GM12878 (cell line): ENCODE data around the gene AMPH. TPM values are rescaled to one million over a fixed set of nuclear protein-coding genes. Genes with fewer than 3 reads are reported as not detected.

Experiments
- ATAC-seq: fragments of 200-7000 bp; cut with Tn5 transposase; 3 replicates; pipeline ENCODE4 v1.9.1; 2020; ENCODE audit warnings: mild to moderate bottlenecking, moderate library complexity
- BruUV-seq: library from RNA; stranded (reverse); fragments of 400-500 nt; replicated peaks from 2 replicates; lab custom pipeline; 2021; lab: Mats Ljungman, UMichigan
- CTCF ChIA-PET: fragments of 300-600 bp; sonication (Branson Sonifier 250); formaldehyde crosslinking; extraction: SDS; loops from one replicate; lab custom pipeline; 2021; ENCODE audit warnings: inconsistent platforms; lab: Yijun Ruan, JAX
- POLR2A ChIA-PET: fragments of 350-600 bp; formaldehyde crosslinking; extraction: SDS; loops from one replicate; lab custom pipeline; 2021; ENCODE audit warnings: inconsistent platforms; lab: Charles Lee
- RAD21 ChIA-PET: fragments of 300-600 bp; sonication (Branson Sonifier 250); formaldehyde crosslinking; loops from one replicate; lab custom pipeline; 2023; ENCODE audit warnings: antibody characterized with exemption; ENCODE audit not compliant: unreplicated experiment; lab: Charles Lee
- SMC1A ChIA-PET: fragments of 300-600 bp; sonication (Branson Sonifier 250); formaldehyde crosslinking; loops from one replicate; lab custom pipeline; 2023; ENCODE audit not compliant: unreplicated experiment, uncharacterized antibody; lab: Charles Lee
- DNase-seq: peaks from one replicate; pipeline ENCODE4 v3.0.0-alpha.2; 2011; ENCODE audit warnings: low read depth, low spot score
- FAIRE-seq: peaks from 3 replicates; lab custom pipeline; 2011; peaks lifted over from hg19 to GRCh38; lab: Jason Lieb, UNC
- H2AFZ ChIP-seq: 2 replicates; pipeline ENCODE4 v1.6.0; 2011; ENCODE audit warnings: low read depth, low read length, control low read depth; ENCODE audit not compliant: control insufficient read depth
- H3K27ac ChIP-seq: 2 replicates; pipeline ENCODE4 v1.5.1; 2011; ENCODE audit warnings: control low read depth; ENCODE audit not compliant: control insufficient read depth, insufficient read depth
- H3K27me3 ChIP-seq, 2 experiments: replicated peaks in 1 of 2; 2 replicates each; pipeline versions ENCODE4 v1.6.0 to v1.6.1; 2011; ENCODE audit warnings: low read length in 1 of 2; ENCODE audit not compliant: control insufficient read depth in 2 of 2, insufficient read depth in 2 of 2
- H3K36me3 ChIP-seq, 2 experiments: 2 replicates each; pipeline ENCODE4 v1.5.1; 2011; ENCODE audit warnings: low read length in 1 of 2; ENCODE audit not compliant: control insufficient read depth in 2 of 2, insufficient read depth in 2 of 2
- H3K4me1 ChIP-seq: 2 replicates; pipeline ENCODE4 v1.6.1; 2011; ENCODE audit warnings: mild to moderate bottlenecking, low read length, moderate library complexity, mixed read lengths; ENCODE audit not compliant: control insufficient read depth, insufficient read depth
- H3K4me2 ChIP-seq: 2 replicates; pipeline ENCODE4 v1.6.0; 2011; ENCODE audit warnings: control low read depth; ENCODE audit not compliant: control insufficient read depth, insufficient read depth
- H3K4me3 ChIP-seq: fragments of 200-600 bp; sonication (generic); 2 replicates; pipeline ENCODE4 v1.5.1; 2016
- H3K79me2 ChIP-seq: 2 replicates; pipeline ENCODE4 v1.6.0; 2011; ENCODE audit warnings: low read length; ENCODE audit not compliant: control insufficient read depth, insufficient read depth
- H3K9ac ChIP-seq: 2 replicates; pipeline ENCODE4 v1.8.0; 2011; ENCODE audit warnings: low read length, control low read depth, mixed read lengths; ENCODE audit not compliant: control insufficient read depth, insufficient read depth
- H3K9me3 ChIP-seq: replicated peaks from 3 replicates; pipeline ENCODE4 v1.5.1; 2011; ENCODE audit warnings: mild to moderate bottlenecking, low read length; ENCODE audit not compliant: control insufficient read depth, insufficient read depth
- H4K20me1 ChIP-seq: 2 replicates; pipeline ENCODE4 v1.6.0; 2011; ENCODE audit not compliant: control insufficient read depth, insufficient read depth
- ASH2L ChIP-seq: fragments of 300-600, 200-600 bp; sonication (generic); IDR thresholded peaks from 2 replicates; pipeline ENCODE4 v1.6.1; 2017; ENCODE audit warnings: low read depth, mild to moderate bottlenecking, borderline replicate concordance
- CHD1 ChIP-seq: IDR thresholded peaks from 2 replicates; pipeline ENCODE4 v1.6.1; 2012; ENCODE audit warnings: low read depth, low read length, improper control_type of control experiment
- GATAD2B ChIP-seq: fragments of 450-650 bp; conservative IDR thresholded peaks from 2 replicates; pipeline ENCODE4 v1.6.1; 2017; ENCODE audit warnings: low read depth, mild to moderate bottlenecking, moderate library complexity
- PBX3 ChIP-seq: IDR thresholded peaks from 2 replicates; pipeline ENCODE4 v1.6.1; 2011; ENCODE audit warnings: mild to moderate bottlenecking, low read depth, low read length, moderate library complexity; ENCODE audit not compliant: insufficient replicate concordance
- RAD51 ChIP-seq: fragments of 450-650 bp; IDR thresholded peaks from 2 replicates; pipeline ENCODE4 v1.6.1; 2016; ENCODE audit warnings: moderate library complexity, mild to moderate bottlenecking, inconsistent platforms
- SMAD1 ChIP-seq: fragments of 450-650 bp; IDR thresholded peaks from 2 replicates; pipeline ENCODE4 v1.6.1; 2018; ENCODE audit warnings: mild to moderate bottlenecking, low read depth; ENCODE audit not compliant: partially characterized antibody
- SMARCA5 ChIP-seq: fragments of 450-650 bp; IDR thresholded peaks from 2 replicates; pipeline ENCODE4 v1.6.1; 2017; ENCODE audit warnings: mild to moderate bottlenecking
- SUZ12 ChIP-seq: fragments of 200-600 bp; sonication (generic); IDR thresholded peaks from one replicate; pipeline ENCODE4 v1.6.1; 2018; ENCODE audit warnings: antibody characterized with exemption, mild to moderate bottlenecking; ENCODE audit not compliant: unreplicated experiment
- TBL1XR1 ChIP-seq: IDR thresholded peaks from 2 replicates; pipeline ENCODE4 v1.6.1; 2012; ENCODE audit warnings: low read depth, low read length, improper control_type of control experiment
- WGBS: methylation state at CpG from one replicate; pipeline ENCODE4 v1.1.6; 2016; ENCODE audit warnings: low lambda C conversion rate; ENCODE audit not compliant: insufficient replicate concordance, insufficient coverage; ENCODE audit errors: missing lambda C conversion rate; 5-methylcytosine and 5-hydroxymethylcytosine counted together
- in situ Hi-C: fragments of 300-500 bp; cut with MboI; formaldehyde crosslinking; loops from 9 replicates; pipeline ENCODE4 v1.14.3; 2018; ENCODE audit warnings: mixed read lengths
- intact Hi-C: fragments of 100-400 bp; cut with micrococcal nuclease; formaldehyde crosslinking; loops from one replicate; pipeline ENCODE4 v1.14.2; 2022; ENCODE audit not compliant: unreplicated experiment
- polyA plus RNA-seq, 11 experiments: library from polyadenylated mRNA; depleted of rRNA in 4 of 11; unstranded in 6 of 11; stranded (reverse) in 5 of 11; fragments of >200 nt; fragmentation: Nextera tagmentation in 4 of 11; fragmentation: Illumina TruSeq in 1 of 11; extraction: Ambion mirVana in 4 of 11; extraction: Trizol in 1 of 11; gene quantifications; 1 replicate in 1 of 11; 2 replicates in 10 of 11; pipeline versions ENCODE4 v1.2.1 to v1.2.3, GENCODE V29; 2011 to 2016; ENCODE audit warnings: inconsistent platforms in 2 of 11, missing spikeins in 2 of 11, low read depth in 1 of 11
- total RNA-seq, 4 experiments: library from RNA; depleted of rRNA in 3 of 4; stranded (reverse); fragments of >200 nt in 3 of 4; fragmentation: Illumina TruSeq in 1 of 4; extraction: Trizol in 1 of 4; gene quantifications; 2 replicates each; pipeline versions ENCODE4 v1.2.1 to v1.2.3, GENCODE V29; 2013 to 2021

Gene AMPH
- total and polyA plus RNA-seq, 10 of the 15 experiments (the other 5 are each of a cell fraction or from before 2014, with no cell fraction given): 0.03 to 0.24 (median 0.08) TPM; not detected in 2

- FAIRE-seq: no peak
- Histone ChIP-seq H3K4me2 (no peak overlapping the region), H2AFZ (no peak overlapping the region), H4K20me1 (no peaks in the 10 kb centered on the region), H3K9ac (no peak overlapping the region), H3K36me3 (no peaks in the 10 kb centered on the region), H3K79me2 (no peaks in the 10 kb centered on the region), H3K27ac (no peak overlapping the region), H3K27me3 (no peaks in the 10 kb centered on the region; a peak in 2 of 4 replicates), H3K4me1 (no peaks in the 10 kb centered on the region), H3K4me3 (no peak overlapping the region), H3K9me3 (no peaks in the 10 kb centered on the region)
- in situ Hi-C loops: no loop called here
- no peak for ATAC-seq
- CTCF ChIA-PET: interaction anchor here (0.6 to 1.4 kb wide), 3 partner anchors 13 to 152 kb away, joined by 3 read pairs; no protein-coding TSS in a partner anchor
- RAD21 ChIA-PET: no interaction called here
- SMC1A ChIA-PET: no interaction called here
- WGBS: 16% methylated on average over 6 of the region's 6 CpGs
- intact Hi-C loops: no loop called here
- BruUV-seq: no TSS peak
- no peak for DNase-seq
- TF ChIP-seq SMAD1 (no peak), RAD51 (no peak), ASH2L (no peak), TBL1XR1 (no peak), SMARCA5 (no peak), CHD1 (no peak), GATAD2B (no peak), SUZ12 (no peak), PBX3 (no peak)
- POLR2A ChIA-PET: no interaction called here
Measured at GRCh38 chr7:38476764-38477163, 154.4 kb downstream of the AMPH start.
